Activated gamma-delta T cell treated with anti-CD3 and anti-CD28 coated beads, Interleukin-2, amount 50 U/mL, for 16 hours (primary cell): ENCODE results near the gene LRMDA.

Experiments used
- DNase-seq: peaks from one replicate; pipeline ENCODE4 v3.0.0-alpha.2; 2020; ENCODE audit warnings: low read depth

The LRMDA gene

DNA sequence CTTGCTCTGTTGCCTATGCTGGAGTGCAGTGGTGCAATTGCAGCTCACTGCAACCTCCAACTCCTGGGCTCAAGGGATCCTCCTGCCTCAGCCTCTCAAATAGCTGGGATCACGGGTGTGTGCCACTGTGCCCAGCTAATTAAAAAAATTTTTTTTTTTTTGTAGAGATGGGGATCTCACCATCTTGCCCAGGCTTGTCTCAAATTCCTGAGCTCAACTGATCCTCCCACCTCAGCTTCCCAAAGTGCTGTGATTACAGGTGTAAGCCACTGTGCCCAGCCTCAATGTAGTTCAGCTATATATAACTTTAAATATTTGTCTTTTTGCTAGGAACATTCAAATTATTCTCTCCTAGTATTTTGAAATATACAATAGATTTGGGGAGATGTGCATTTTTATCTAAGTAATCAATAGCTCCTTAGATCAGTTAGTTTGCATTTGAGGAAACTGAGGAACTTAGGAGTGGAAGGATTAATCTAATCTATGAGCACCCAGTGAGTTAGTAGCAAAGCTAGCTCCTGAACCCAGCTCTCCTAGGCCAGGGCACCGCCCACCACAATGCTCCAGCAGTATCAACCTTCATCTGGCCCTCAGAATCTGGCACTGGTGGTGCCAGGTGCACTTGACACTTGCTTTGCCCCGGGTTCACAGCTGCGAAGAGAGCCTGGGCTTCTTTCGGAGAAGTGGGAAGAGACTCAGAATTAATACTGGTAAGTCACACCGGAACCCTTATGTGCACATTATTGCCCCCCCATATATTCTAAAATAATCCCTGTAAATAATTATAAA, 5.9 kb upstream of the LRMDA start:
- DNase-seq: no peak

DNA sequence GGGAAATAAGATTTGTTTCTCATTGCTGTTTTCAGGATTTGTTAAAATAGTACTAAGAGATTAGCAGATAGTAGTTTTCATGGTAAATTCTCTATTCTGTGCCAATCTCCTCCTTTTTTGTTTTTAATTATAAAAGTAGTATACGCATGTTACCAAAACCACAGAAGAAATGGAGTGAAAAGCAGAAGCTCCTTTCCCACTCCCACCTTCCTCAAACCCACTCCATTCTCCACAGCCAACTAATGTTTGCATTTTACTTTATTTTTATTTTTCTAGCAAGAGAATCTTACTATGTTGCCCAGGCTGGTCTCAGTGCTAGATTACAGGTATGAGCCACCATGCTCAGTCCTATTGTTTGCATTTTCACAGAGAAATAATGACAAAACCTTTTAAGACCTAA, 4.5 kb upstream of the LRMDA start:
- DNase-seq: no peak

DNA sequence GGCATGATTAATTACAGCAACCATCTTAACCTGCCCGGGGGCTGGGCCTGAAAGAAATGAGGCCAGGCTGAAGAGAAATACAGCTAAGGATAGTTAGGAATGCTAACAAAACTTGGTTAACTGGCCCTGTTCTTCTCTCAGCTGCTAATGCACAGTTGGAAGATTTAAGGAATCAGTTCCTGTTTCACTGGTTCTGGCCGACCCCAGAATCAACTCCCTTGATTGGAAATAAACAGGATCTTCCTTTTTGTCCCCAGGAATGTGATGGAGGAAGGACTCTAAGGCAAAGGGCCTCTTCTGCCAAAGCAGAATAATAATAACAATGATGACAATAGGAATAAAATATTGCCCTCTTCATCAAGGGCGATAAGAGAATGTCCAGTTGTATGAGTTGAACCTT, 3.5 kb upstream of the LRMDA start:
- no peak for DNase-seq

DNA sequence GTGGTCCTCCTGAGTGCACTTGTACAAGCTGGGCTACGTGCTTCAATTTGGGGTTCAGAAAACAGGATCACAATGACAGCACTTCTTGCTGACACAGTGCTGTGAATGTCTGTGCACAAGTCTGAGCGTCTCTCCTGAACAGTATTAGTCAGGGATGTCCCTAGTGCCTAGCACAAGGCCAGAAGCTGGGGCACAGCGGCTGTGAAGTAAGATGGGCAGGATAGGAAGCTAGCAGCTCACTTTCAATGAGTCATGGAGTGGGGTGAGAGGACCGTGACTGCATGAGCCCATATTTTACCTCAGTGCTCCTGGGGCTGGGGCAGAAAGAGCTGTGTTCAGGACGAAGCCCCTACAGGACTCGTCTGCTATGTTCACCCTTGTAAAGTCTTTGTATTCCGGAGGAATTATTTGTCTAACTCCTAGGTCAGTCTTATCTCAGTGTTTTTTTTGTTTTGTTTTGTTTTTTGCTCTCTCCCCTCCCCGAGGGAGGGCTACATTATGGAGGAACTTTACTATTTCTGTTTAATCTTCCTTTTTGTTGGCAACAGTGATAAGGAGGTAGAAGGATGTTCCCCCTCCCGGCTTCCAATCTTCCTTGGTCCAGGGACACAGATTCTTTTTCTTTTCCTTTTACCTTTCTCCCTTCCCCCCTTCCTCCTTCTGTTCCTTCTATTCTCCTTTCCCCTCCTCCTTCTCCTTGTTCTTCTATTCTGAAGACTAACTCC, 2.8 kb upstream of the LRMDA start:
- DNase-seq: no peak

DNA sequence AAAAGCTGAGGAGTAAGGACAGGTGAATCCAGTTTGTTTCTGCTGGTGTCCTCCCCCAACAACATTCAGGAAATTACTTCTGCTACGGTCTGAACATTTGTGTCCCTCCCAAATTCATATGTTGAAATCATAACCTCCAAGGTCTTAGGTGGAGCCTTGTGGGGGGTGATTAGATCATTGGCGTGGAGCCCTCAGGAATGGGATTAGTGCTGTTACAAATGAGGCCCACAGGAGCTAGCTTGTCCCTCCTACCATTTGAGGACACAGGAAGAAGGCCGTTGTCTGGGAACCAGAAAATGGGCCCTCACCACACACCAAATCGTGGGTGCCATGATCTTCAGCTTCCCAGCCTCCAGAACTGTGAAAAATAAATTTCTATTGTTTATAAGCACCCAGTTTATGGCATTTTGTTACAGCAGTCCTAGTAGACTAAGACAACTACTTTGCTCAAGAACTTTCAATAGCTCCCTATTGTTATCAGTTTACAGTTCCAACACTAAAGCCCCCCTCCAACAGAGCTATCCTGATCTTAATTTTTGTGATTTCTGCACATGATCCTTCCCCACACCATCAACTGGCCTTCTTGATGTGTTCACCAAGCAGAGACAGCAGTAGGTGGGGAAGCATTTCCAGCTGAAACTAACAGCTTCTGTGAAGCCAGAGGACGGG, 2.1 kb upstream of the LRMDA start:
- no peak for DNase-seq

DNA sequence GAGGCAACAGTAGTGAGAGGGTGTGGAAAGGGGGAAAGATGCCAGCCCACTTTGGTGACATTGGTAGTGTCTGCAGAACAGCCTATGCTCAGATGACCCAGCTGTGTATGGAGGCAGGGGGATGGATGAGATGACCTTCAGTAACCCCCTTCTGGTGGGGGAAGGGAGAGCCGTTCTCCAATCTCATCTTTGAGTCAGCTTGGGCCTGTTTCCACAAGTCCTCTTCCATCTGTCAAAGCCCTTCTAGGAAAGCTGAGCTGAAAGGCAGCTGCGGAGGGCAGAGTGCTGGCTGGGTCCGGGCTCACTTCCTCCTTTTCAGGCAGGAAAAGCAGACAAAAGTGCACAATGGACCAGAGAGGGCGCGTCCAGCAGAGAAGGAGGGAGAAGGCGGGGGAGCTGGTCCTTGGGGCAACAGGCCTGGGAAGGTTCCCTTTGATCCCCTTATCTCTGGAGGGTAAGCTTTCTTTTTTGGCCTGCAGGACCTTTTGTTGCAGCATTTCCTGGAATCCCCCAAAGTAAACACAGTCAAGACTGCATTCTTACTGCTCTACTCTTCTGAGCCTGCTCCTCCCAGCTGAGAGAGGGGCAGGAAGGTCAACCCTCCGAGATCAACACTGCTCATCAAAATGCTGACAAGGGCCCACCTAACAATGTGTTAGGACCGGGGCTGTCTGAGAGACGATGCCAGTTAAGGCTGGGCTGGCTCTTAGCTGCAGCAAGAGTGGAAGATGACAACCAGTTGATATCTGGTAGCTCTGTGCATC, 1.2 kb upstream of the LRMDA start:
- DNase-seq: no peak

DNA sequence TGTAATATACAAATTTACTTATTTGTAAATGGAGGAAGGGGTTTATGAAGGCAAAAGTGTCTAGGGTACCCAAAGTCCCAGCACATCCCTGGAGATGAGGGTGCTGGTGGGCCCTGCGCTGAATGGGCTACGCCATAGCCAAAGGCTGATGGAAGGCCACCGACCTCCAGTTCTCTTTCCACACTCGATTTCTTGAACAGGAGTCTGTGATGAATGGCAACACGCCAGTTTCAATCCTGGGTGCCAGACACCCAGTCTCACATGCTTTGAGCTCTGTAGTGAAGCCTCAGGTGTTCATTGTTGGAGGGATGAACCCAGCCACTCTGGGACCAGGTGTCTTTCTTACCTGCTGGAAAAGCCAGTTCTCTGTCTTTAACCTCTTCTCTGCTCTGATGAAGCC, 752 bp downstream of the LRMDA start:
- no peak for DNase-seq

DNA sequence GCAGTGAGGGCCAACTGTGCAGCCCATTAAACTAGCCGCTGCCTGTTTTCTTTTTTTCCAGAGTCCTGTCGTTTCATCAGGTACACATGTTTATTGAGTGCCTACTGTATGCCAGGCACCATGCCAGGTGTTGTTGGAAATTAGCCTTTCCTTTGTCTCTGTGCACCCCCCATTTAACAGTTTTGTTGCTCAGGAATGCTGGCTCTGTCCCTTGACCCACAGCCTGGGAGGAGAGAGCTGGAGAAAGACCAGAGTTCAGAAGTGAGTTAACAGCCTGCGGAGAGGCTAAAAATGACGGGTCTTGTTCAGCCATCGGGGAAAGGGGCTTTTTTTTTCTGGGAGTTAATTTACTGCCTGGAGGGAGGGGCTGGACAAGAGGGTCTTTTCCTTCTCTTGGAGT, 1.3 kb downstream of the LRMDA start:
- no peak for DNase-seq

DNA sequence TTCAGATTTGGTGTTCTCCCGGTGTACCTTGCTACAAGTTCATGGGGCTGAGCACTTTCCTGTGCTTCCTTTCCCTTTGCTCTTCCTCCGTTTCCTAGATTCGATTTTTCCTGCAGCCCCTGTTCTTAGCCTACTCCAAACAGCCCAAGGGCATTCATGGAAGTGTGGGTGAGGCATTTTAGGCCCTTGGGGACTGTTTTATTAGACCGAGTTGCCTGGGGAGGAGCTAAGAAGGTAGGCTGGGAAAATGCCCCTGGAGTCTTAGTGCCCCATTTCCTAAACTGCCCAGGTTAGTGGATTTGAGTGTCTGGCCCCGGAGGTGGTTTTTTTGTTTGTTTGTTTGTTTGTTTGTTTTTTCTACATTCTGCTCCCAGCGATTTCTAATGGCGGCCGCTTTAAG, 1.8 kb downstream of the LRMDA start:
- no peak for DNase-seq

DNA sequence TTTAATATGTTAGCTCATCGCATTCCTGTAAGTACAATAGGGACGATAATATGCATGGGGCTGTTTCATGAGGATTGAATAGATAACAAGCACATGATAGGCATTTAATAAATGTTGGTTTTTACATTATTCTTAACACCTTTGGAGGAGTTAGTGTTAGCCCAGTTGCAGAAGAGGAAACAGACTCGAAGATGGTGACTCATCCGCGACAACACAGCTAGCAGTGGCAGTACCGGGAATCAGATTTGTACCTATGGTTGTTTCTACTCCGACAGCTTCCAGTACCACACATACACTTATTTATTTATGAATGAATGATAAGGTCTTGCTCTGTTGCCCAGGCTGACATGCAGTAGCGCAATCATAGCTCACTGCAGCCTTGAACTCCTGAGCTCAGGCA, 2.9 kb downstream of the LRMDA start:
- DNase-seq: no peak

DNA sequence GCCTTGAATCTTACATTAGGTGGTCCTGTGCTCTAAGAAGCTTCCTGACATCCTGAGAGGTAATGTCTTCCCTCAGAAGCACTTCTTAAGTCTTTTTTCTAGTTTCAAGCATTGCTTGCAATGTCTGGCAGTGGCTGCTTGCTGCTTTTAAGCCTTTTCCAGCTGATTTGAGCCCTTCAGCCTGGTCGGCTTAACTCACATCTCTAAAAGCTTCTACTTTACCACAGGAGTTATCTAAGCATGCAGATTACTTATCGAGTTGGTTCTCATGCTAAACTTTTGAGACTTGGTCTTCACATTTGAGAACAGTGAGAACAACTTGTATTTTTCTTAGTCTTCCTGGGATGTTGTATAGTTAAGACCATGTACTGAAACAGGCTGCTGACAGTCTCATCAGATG, 3.9 kb downstream of the LRMDA start:
- DNase-seq: no peak

DNA sequence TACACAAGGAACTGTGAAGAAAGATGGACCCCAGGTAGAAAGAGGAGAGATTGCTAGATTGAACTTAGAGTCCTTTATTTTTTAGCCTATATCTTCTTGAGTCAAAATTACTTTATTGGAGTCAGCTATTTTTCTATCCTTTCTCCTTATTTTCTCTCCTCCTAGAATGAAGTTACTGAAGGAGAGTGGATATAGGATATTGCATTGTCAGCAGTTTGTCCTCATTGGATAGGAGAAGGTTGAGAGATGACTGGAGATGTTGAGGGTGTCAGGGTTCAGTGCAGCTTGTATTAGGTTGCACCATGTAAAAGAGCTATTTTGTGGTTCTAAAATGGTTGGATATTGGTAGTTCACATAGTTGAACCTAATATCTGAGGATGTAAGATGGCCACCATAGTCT, 5.5 kb downstream of the LRMDA start:
- DNase-seq: no peak

DNA sequence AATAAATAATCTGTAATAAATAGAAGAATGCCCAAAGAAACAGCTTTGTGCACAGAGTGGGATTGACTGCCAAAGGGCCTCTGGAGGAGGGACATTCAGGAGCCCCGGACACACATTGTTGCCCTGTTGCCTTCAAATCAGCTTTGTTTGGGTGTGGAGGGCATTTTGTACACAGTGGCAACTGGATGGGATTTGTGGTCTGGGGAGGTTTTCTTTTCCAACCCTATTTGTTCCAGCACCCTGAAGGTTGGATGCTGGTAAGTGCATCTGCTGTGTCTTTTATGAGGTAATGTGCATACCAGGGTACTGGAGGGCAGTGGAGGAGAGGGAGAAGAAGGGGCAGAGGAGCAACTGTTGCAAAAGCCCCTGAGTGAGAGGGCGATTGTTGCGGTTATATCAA, 6.3 kb downstream of the LRMDA start:
- no peak for DNase-seq

DNA sequence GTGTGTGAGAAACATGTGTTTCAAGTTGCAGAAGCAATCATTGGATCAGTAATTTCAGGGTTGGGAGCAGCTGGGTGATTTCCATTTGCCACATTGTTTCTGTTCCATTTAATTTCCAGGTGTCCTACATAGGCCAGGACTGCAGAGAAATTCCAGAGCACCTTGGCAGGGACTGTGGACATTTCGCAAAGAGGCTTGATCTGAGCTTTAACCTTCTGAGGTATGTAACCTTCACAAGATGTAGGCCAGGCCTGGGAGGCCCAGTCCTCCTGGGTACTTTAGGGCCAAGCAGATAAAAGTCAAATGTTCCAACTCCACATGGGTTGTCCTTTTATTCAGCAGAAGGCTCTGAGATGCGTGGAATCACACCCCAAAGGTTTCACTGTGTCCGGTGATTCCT, 6.9 kb downstream of the LRMDA start:
- no peak for DNase-seq

DNA sequence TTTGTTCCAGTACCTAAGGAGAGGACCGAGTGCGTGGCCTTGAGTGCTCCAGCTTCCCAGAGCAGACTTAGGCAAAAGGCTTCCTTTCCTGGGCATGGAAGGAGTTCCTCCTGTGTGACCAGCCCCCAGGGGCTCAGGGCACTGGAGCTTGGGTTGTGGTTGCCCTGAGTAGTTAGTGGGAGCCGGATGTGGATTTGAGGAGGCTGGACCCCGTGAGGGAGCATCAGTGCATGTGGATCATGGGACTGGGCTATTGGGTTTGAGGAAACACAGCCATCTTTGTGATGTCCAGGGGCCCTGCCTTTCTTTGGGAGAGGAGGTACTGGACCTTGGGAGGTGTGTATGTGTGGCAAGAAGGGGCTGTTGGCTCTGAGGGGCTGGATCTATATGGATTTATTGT, 8.4 kb downstream of the LRMDA start:
- DNase-seq: no peak

DNA sequence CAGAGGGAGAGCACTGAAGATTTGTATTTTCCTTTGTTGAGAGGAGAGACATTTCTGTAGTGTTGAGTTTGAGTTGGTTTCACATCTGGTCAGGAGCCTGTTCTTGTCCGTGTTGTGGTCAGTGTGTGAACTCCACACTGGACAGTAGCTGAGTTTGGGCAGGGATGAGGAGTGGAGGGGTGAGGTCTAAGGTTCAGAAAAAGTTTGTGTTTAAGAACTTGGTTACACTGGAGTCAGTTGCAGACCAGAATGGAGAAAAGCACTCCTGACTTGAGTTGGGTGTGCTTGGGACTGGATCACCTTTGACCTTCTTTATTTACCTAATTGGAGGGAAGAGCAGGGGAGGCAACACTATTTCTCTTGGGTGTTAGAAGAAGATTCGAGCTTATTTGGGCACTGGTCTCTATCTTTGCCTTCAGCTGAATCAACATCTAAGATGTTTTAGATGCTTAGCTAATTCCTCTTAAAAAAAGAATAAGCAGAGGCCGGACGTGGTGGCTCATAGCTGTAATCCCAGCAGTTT, 8.9 kb downstream of the LRMDA start:
- DNase-seq: no peak

DNA sequence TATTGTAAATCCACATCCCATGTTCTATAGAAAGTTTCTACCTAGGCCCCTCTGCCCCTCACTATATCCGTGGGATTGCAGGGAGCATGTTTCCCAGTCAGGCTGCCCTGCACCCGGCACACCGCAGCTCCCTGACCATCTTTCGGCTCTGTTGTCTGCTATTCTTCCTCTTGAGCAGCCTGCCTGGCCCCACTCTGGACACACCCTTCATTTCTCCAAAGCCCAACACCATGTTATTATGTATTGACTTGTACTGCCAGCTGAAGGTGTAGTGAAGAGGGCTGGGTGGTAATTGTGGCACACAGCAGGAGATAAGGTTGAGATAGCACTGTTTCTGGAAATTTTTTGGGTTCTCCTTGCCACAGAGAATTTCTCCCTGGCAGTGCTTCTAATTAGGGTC, 9.8 kb downstream of the LRMDA start:
- DNase-seq: no peak

DNA sequence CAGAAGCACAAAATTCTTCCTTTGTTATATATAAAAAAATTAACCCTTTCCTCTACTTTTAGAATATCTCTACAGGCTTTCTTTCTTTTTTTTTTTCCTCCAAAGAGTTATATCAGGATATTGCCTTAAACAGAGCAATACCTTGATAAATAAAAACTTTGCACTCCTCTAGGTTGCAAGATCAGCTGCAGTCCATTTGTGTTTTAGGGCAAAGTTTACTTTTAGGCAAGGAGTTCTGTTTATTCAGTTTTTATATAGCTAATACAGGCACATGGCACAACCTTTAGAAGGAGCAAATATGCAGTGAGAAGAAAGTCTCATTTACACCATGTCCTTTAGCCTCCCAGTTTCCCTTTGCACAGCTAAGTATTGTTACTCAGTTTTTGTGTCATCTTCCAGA, 10.3 kb downstream of the LRMDA start:
- no peak for DNase-seq

DNA sequence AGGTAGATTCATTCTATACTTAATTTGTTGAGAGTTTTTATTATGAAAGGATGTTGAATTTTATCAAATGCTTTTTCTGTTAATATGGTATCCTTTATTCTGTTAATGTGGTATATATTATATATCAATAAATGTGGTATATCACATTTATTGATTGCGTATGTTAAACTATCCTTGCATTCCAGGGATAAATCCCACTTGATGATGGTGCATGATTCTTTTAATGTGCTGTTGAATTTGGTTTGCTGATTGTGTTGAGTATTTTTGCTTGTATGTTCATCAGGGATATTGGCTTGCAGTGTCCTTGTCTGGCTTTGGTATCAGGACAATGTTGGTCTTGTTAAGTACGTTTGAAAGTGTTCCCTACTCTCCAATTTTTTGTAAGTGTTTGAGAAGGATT, 11.9 kb downstream of the LRMDA start:
- no peak for DNase-seq

DNA sequence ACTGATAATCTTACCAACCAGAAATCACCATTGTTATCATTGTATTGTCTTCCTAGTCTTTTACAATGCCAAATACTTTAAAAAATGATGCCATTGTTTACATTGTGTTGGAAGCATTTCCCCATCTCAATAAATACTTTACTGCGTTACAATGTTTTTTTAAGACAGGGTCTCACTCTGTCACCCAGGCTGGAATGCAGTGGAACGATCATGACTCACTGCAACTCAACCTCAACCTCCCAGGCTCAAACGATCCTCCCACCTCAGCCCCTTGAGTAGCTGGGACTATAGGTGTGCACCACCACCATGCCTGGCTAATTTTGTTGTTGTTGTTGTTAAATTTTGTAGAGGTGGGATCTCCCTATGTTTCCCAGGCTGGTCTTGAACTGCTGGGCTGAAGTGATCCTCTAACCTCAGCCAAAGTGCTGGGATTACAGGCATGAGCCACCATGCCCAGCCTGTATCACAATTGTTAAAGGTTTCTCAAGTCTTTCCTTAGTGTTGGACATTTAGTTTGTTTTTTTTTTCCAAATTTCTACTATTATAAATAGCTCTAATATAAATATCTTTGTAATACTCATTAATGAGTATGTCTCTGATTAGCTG, 13.5 kb downstream of the LRMDA start:
- no peak for DNase-seq

DNA sequence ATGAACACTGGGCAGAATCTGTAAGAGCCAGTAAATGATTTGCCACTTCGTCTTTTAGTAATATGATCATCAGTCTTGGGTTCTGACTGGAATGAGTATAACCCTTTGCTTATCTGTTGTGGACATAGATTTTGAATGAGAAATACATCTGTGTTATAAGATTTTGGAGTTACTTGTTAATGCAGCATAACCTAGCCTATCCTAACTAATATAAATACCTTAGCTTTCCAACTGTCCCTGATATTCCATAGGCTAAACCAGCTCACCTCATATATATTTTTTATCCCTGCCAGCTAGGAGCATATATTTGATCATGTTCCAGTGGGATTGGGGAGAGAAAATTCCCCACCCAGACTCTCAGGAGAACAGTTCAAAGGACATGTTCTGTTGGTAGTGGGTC, 15.1 kb downstream of the LRMDA start:
- DNase-seq: no peak

DNA sequence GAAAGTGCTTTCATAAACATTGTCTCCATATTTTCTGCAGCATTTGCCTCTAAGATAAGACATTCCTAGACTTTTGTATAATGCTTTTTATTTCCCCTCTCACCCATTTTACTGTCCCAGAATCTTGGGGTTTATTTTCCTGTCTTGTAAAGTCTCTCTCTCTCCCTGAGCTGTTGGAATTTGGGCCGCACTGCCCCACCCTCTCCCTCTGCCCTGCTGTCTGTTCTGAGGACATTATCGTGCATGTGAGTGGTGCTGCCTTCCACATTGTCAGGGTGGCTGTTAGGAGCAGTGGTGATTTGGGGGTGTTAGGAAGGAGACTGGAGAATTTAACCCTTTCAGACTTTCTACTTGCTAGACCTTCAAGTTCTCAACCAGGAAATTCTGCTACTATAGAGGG, 16.7 kb downstream of the LRMDA start:
- DNase-seq: no peak
